ENCODE results near the gene WDR87.
"Not testable (repeated sequence)": the region's sequence is repeated elsewhere in the genome, so short reads cannot be mapped to it uniquely, and the experiment has no call there.

GRCh38 chr19:37865930-37866329 lies 40.5 kb downstream of the WDR87 start:
- TF ChIP-seq, protein P1, sequence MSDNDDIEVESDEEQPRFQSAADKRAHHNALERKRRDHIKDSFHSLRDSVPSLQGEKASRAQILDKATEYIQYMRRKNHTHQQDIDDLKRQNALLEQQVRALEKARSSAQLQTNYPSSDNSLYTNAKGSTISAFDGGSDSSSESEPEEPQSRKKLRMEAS (IDR thresholded peaks at IDR 0.05) = not testable (repeated sequence)
- not testable (repeated sequence) for TF ChIP-seq POLR2A (IDR thresholded peaks at IDR 0.05; ENCODE audit: borderline replicate concordance, extremely low read depth, insufficient read depth, insufficient read length); POLR2AphosphoS5 (IDR thresholded peaks at IDR 0.05; ENCODE audit: low read depth, low read length)

Data from HCT116 (cell line).